Stomach (tissue), 4 donors: Measurements from ENCODE around the gene CABLES2.

Experiments used
- POLR2A ChIP-seq, 4 donors: fragments of 450-650 bp; IDR thresholded peaks; one replicate each; pipeline ENCODE4 v1.6.1; 2016; ENCODE audit warnings: antibody characterized with exemption in 4 of 4, control low read depth in 2 of 4, mild to moderate bottlenecking in 1 of 4, moderate library complexity in 1 of 4
- POLR2AphosphoS5 ChIP-seq, 3 donors: sonication (generic); formaldehyde crosslinking; IDR thresholded peaks; one replicate each; pipeline ENCODE4 v1.6.1; 2016; ENCODE audit warnings: antibody characterized with exemption in 3 of 3
- TF ChIP-seq, protein P1 (sequence below), 7 experiments: fragments of 450-650 bp in 4 of 7; fragments of 200-600 bp in 3 of 7; sonication (generic) in 3 of 7; IDR thresholded peaks; one replicate each; pipeline ENCODE4 v1.5.1; 2016 to 2019; ENCODE audit warnings: antibody characterized with exemption in 7 of 7, control low read depth in 2 of 7, mild to moderate bottlenecking in 1 of 7

DNA sequence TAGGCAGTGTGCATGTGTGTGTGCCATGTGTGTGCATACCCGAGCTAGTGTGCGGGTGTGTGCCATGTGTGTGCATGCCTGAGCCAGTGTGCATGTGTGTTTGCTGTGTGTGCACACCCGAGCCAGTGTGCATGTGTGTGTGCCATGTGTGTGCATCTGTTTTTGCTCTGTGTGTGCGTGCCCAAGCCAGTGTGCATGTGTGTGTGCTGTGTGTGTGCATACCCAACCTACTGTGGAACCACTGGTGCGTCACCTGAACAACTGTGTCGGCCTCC, 14.6 kb upstream of the CABLES2 start:
- TF ChIP-seq POLR2A (IDR thresholded peaks at IDR 0.05) (no peak), POLR2AphosphoS5 (IDR thresholded peaks at IDR 0.05) (no peak)
- TF ChIP-seq, protein P1, sequence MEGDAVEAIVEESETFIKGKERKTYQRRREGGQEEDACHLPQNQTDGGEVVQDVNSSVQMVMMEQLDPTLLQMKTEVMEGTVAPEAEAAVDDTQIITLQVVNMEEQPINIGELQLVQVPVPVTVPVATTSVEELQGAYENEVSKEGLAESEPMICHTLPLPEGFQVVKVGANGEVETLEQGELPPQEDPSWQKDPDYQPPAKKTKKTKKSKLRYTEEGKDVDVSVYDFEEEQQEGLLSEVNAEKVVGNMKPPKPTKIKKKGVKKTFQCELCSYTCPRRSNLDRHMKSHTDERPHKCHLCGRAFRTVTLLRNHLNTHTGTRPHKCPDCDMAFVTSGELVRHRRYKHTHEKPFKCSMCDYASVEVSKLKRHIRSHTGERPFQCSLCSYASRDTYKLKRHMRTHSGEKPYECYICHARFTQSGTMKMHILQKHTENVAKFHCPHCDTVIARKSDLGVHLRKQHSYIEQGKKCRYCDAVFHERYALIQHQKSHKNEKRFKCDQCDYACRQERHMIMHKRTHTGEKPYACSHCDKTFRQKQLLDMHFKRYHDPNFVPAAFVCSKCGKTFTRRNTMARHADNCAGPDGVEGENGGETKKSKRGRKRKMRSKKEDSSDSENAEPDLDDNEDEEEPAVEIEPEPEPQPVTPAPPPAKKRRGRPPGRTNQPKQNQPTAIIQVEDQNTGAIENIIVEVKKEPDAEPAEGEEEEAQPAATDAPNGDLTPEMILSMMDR (IDR thresholded peaks at IDR 0.05), result no peak
